ENCODE measurements around the gene CLTC. TPM values are rescaled to one million over a fixed set of nuclear protein-coding genes. Genes with fewer than 3 reads are reported as not detected.
"Not testable (repeated sequence)": the region's sequence is repeated elsewhere in the genome, so short reads cannot be mapped to it uniquely, and the experiment has no call there.

Gene CLTC
- total RNA-seq, 1 experiment from 2014 or later = 219 TPM

DNA sequence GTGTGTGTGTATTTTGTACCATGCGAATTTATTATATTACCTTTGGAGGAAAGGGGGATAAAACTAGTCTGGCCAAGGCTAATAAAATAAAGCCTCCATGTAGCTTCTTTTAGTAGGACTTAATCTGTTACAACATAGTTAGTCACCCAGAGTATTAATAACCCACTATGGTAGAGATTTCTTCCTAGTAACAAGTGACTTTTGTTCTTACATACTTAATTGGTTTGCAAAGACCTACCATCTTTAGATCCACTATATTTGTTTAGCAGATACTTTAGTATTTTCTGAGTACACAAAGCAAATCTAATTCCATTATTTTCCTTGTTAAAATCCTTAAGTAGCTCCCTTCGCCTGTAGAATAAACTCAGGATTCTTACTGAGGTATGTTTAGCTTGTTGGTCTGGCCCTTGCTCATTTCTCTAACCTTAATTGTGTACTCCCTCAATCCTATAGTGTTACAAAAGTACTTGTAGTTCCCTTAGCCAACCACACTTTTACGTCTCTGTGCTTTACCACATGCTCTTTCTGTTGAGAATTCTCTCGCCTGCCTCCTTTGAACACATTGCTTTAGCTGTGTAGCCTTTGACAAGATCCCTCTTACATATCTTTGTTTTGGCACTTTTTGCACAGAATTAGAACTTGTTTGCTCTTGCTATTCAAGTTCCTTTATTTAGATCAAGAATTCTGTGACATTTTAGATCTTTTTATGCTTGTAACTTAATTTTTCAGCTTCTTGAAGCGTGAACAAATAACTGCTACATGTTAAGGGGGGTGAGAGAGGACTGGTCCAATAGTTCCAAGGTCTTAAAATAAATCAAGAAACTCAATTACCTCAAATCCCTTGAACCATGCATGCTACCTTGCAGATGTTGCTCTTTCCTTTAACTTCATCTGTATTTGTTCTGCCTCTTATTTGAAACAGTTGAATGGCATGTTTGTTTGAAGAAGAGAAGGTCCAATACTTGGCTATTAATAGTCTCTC, 23.8 kb downstream of the CLTC start:
- Histone ChIP-seq H3K4me1 (no peaks in the 10 kb centered on the region), H3K4me3 (no peak overlapping the region), H3K36me3 (peaks cover 41% of the 10 kb centered on the region), H3K9me3 (replicated peaks) (no peaks in the 10 kb centered on the region), H3K27ac (no peak overlapping the region), H3K27me3 (no peaks in the 10 kb centered on the region)
- DNase-seq = no peak

- no peak for DNase-seq
- peaks cover 73% of the 10 kb centered on the region for H3K36me3 ChIP-seq
- H3K4me3 ChIP-seq = no peak overlapping the region
- H3K27ac ChIP-seq = no peak overlapping the region
- H3K9me3 ChIP-seq (replicated peaks) = no peaks in the 10 kb centered on the region
- no peaks in the 10 kb centered on the region for H3K27me3 ChIP-seq
- no peaks in the 10 kb centered on the region for H3K4me1 ChIP-seq
Observed at GRCh38 chr17:59647288-59647687, 27.6 kb downstream of the CLTC start.

DNA sequence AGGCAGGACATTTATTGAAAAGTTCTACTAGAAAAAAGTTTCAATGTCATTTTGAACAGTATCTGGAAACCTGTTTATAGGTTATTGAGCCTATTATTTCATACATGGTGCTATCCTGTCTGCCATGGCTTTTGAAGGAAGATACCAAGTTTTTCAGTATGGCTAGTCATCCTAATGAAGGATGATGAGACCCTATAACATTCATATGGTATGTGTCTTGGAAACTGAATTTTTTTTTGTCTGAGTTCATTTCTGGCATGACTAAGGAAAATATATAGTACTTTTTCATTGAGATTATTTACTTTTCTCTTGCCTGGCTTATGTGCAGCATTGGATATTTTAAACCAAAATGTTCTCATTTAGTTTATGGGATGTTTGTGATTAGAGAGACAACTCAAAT, 30.2 kb downstream of the CLTC start:
- H3K36me3 ChIP-seq = peaks cover 77% of the 10 kb centered on the region
- no peaks in the 10 kb centered on the region for H3K9me3 ChIP-seq (replicated peaks)
- DNase-seq = no peak
- H3K4me3 ChIP-seq = no peak overlapping the region
- no peak overlapping the region for H3K27ac ChIP-seq
- H3K27me3 ChIP-seq = no peaks in the 10 kb centered on the region
- no peaks in the 10 kb centered on the region for H3K4me1 ChIP-seq

DNA sequence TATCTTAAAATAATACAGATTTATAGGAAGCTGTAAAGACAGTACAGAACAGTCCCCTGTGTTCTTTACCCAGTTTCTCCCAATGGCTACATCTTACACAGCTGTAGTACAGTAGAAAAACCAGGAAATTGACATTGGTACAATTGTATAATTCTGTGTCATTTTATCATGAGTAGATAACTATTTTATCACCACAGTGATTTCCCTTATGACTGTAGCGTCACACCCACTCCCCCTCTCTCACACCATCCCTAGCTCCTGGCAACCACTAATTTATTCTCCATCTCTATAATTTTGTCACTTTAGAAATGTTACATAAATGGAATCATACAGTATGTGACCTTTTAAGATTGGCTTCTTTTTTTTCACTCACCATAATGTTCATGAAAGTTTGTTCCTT, 30.9 kb downstream of the CLTC start:
- Histone ChIP-seq H3K36me3 (peaks cover 78% of the 10 kb centered on the region), H3K27ac (no peak overlapping the region), H3K9me3 (replicated peaks) (no peaks in the 10 kb centered on the region), H3K4me1 (no peaks in the 10 kb centered on the region), H3K27me3 (no peaks in the 10 kb centered on the region), H3K4me3 (no peak overlapping the region)
- no peak for DNase-seq

DNA sequence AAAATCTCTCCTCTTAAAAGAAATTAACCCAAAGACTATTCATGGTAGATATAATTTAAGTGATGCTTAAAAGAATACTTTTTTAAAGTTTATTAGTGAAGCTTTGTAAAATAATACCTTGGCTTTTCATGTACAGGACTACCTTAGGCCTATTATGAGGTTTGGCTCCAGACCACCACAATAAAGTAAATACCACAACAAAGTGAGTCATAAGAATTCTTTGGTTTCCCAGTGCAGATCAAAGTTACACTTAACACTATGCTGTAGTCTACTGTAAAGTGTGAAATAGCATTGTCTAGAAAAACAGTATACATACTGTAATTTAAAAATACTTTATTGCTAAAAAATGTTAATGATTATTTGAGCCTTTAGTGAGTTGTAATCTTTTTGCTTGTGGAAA, 31.7 kb downstream of the CLTC start:
- Histone ChIP-seq H3K27me3 (no peaks in the 10 kb centered on the region), H3K27ac (no peak overlapping the region), H3K4me1 (no peaks in the 10 kb centered on the region), H3K4me3 (no peak overlapping the region), H3K36me3 (peaks cover 79% of the 10 kb centered on the region), H3K9me3 (replicated peaks) (no peaks in the 10 kb centered on the region)
- no peak for DNase-seq

- no peaks in the 10 kb centered on the region for H3K9me3 ChIP-seq (replicated peaks)
- H3K4me1 ChIP-seq = no peaks in the 10 kb centered on the region
- H3K36me3 ChIP-seq = peaks cover 82% of the 10 kb centered on the region
- H3K27me3 ChIP-seq = no peaks in the 10 kb centered on the region
- H3K4me3 ChIP-seq = no peak overlapping the region
- DNase-seq = no peak
- no peak overlapping the region for H3K27ac ChIP-seq
Observed at GRCh38 chr17:59652119-59652518, 32.4 kb downstream of the CLTC start.

DNA sequence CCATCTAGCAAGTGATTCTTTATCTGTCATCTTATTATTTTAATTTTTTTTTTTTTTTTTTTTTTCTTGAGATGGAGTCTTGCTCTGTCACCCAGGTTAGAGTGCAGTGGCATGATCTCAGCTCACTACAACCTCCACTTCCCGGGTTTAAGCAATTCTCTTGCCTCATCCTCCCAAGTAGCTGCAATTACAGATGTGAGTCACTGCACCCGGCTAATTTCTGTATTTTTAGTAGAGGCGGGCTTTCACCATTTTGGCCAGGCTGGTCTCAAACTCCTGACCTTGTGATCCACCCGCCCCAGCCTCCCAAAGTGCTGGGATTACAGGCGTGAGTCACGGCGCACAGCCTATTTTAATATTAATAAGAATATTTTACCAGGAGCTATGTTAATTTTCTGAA, 36.9 kb downstream of the CLTC start:
- H3K4me1 ChIP-seq; H3K4me3 ChIP-seq; H3K9me3 ChIP-seq (replicated peaks); DNase-seq; H3K27ac ChIP-seq; H3K27me3 ChIP-seq: not testable (repeated sequence)
- H3K36me3 ChIP-seq = peaks cover 77% of the 10 kb centered on the region

DNA sequence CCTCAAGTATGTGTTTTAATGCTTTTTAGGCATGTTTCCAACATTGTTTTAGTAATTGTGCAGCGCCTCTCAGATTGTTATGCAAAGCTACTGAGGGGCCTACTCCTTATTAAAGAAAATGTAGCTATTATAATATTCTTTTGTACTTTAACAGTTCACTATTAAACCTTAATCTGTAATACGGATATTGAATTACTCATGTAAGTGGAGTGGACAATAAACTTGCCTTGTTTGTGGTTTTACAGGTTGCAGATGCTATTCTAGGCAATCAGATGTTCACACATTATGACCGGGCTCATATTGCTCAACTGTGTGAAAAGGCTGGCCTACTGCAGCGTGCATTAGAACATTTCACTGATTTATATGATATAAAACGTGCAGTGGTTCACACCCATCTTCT, 46.5 kb downstream of the CLTC start:
- DNase-seq = no peak
- no peak overlapping the region for H3K4me3 ChIP-seq
- H3K27me3 ChIP-seq = no peaks in the 10 kb centered on the region
- no peak overlapping the region for H3K27ac ChIP-seq
- H3K36me3 ChIP-seq = peaks cover 82% of the 10 kb centered on the region
- no peaks in the 10 kb centered on the region for H3K4me1 ChIP-seq
- no peaks in the 10 kb centered on the region for H3K9me3 ChIP-seq (replicated peaks)

DNA sequence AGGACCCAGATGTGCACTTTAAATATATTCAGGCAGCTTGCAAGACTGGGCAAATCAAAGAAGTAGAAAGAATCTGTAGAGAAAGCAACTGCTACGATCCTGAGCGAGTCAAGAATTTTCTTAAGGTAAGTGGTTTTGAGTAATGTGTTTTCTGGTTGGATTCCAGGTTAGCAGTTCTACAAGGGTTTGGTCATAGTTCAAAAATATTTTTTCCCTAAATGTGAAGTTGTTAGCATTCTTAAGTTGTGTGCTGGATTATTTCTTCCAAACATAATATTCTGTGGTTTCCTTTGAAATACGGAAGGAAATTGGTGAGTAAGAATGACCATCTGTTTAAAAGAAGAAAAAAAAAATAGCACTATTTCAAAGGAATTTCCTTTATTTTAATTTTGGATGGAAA, 49.1 kb downstream of the CLTC start:
- H3K27me3 ChIP-seq = no peaks in the 10 kb centered on the region
- no peak overlapping the region for H3K4me3 ChIP-seq
- no peaks in the 10 kb centered on the region for H3K4me1 ChIP-seq
- H3K36me3 ChIP-seq = peaks cover 65% of the 10 kb centered on the region
- no peak for DNase-seq
- H3K27ac ChIP-seq = no peak overlapping the region
- no peaks in the 10 kb centered on the region for H3K9me3 ChIP-seq (replicated peaks)

- Histone ChIP-seq H3K27me3 (no peaks in the 10 kb centered on the region), H3K4me1 (no peaks in the 10 kb centered on the region), H3K27ac (no peak overlapping the region), H3K4me3 (no peak overlapping the region), H3K36me3 (peaks cover 61% of the 10 kb centered on the region), H3K9me3 (replicated peaks) (no peaks in the 10 kb centered on the region)
- DNase-seq = no peak
Observed at GRCh38 chr17:59669411-59669810, 49.7 kb downstream of the CLTC start.

DNA sequence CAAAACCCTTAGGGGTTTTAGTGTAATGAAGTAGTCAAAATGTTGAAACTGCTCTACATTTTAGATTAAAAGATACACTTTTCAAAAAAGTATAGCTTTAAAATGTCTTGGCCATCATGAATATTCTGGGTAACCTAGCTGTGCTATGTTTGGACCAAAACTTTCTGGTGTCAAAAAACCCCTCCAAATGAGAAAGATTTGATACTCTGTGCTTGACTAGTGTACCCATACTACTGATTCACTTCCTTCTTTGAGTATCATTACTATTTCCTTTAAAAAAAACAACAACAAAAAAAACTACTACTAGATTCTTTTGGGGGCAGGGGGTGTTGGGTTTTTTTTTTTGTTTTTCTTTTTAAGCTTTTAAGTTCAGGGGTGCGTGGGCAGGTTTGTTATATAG, 50.2 kb downstream of the CLTC start:
- H3K36me3 ChIP-seq = peaks cover 57% of the 10 kb centered on the region
- H3K4me3 ChIP-seq = no peak overlapping the region
- no peak overlapping the region for H3K27ac ChIP-seq
- no peaks in the 10 kb centered on the region for H3K9me3 ChIP-seq (replicated peaks)
- H3K27me3 ChIP-seq = no peaks in the 10 kb centered on the region
- H3K4me1 ChIP-seq = no peaks in the 10 kb centered on the region
- DNase-seq = no peak

DNA sequence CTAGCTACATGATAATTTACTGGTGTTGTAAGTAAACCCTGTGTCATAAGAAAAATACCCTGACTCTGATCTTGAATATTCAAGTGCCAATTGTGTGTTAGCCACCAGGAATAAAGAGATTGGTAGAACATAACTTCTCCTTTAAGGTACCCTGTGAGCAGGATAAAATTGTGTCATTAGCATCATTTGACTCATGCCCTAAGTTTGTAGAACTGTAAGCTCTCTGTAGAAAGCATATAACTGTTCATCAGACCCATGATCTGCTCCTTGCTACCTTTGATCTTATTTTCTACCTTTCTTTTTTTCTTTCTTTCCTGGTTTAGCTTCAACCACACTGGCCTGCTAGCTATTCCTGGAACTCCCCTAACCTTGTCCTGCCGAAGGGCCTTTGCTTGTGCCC, 51.7 kb downstream of the CLTC start:
- no peak overlapping the region for H3K27ac ChIP-seq
- no peak overlapping the region for H3K4me3 ChIP-seq
- H3K27me3 ChIP-seq = no peaks in the 10 kb centered on the region
- H3K9me3 ChIP-seq (replicated peaks) = no peaks in the 10 kb centered on the region
- H3K36me3 ChIP-seq = peaks cover 58% of the 10 kb centered on the region
- no peak for DNase-seq
- H3K4me1 ChIP-seq = no peaks in the 10 kb centered on the region

GRCh38 chr17:59675231-59675630, 55.5 kb downstream of the CLTC start:
- H3K27me3 ChIP-seq = no peaks in the 10 kb centered on the region
- no peak overlapping the region for H3K27ac ChIP-seq
- H3K4me3 ChIP-seq = no peak overlapping the region
- no peaks in the 10 kb centered on the region for H3K9me3 ChIP-seq (replicated peaks)
- H3K36me3 ChIP-seq = peaks cover 63% of the 10 kb centered on the region
- DNase-seq = no peak
- H3K4me1 ChIP-seq = no peaks in the 10 kb centered on the region

DNA sequence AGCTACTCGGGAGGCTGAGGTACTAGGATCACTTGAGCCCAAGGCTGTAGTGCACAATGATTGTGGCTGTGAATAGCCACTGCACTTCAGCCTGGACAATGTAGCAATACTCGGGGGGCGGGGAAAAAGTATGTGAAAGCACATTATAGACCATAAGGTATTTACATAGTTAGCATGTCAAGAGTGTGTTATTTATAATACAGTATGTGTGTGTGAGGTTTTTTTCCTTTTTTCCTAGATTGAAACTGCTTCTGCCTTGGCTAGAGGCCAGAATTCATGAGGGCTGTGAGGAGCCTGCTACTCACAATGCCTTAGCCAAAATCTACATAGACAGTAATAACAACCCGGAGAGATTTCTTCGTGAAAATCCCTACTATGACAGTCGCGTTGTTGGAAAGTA, 57.0 kb downstream of the CLTC start:
- DNase-seq = no peak
- H3K36me3 ChIP-seq = peaks cover 68% of the 10 kb centered on the region

GRCh38 chr17:59678918-59679317, 59.2 kb downstream of the CLTC start:
- no peak overlapping the region for H3K27ac ChIP-seq
- H3K27me3 ChIP-seq = no peaks in the 10 kb centered on the region
- peaks cover 86% of the 10 kb centered on the region for H3K36me3 ChIP-seq
- H3K4me3 ChIP-seq = no peak overlapping the region
- no peaks in the 10 kb centered on the region for H3K4me1 ChIP-seq
- H3K9me3 ChIP-seq (replicated peaks) = no peaks in the 10 kb centered on the region
- no peak for DNase-seq

More for the DNA sequence above, 57.0 kb downstream of the CLTC start:
- Histone ChIP-seq H3K27me3 (no peaks in the 10 kb centered on the region), H3K4me1 (no peaks in the 10 kb centered on the region), H3K4me3 (no peak overlapping the region), H3K27ac (no peak overlapping the region), H3K9me3 (replicated peaks) (no peaks in the 10 kb centered on the region)

GRCh38 chr17:59680314-59680713, 60.6 kb downstream of the CLTC start:
- DNase-seq = no peak

More at GRCh38 chr17:59680314-59680713, 60.6 kb downstream of the CLTC start:
- Histone ChIP-seq H3K27ac (no peak overlapping the region), H3K27me3 (no peaks in the 10 kb centered on the region), H3K36me3 (peaks cover 93% of the 10 kb centered on the region), H3K9me3 (replicated peaks) (no peaks in the 10 kb centered on the region), H3K4me1 (no peaks in the 10 kb centered on the region), H3K4me3 (no peak overlapping the region)

Data from SJCRH30 (cell line).